Measurements from ENCODE around the gene SEZ6.

SEZ6 gene

DNA sequence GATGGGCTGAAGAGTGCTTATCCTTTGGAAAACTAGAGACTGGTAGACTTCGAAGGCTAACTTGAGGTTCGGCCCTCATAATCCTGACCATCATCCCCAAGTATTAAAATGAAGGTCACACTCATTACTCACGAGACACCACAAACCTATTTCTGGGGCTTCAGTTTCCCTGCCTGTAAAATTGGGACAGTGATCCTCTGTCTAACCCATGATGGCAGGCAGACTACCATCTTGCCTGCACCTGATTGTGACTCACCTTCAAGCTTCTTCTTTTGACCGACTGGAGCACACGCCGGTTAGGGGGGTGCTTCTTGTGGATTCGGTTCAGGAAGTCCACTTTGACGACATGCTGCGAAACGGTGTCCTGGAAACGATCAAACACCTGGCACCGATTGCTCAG lies 88.8 kb downstream of the SEZ6 start:
- H3K36me3 ChIP-seq (ENCODE audit: low read depth) = peaks cover 99% of the 10 kb centered on the region

GRCh38 chr17:28916302-28916934 lies 89.4 kb downstream of the SEZ6 start:
- Histone ChIP-seq H3K36me3 (ENCODE audit: low read depth) (peaks cover 99% of the 10 kb centered on the region), H3K27me3 (ENCODE audit: insufficient read depth, poor library complexity, severe bottlenecking) (no peaks in the 10 kb centered on the region), H3K9me3 (ENCODE audit: severe bottlenecking) (peaks cover 2% of the 10 kb centered on the region), H3K4me1 (ENCODE audit: insufficient read depth, poor library complexity, severe bottlenecking) (no peaks in the 10 kb centered on the region), H3K27ac (ENCODE audit: poor library complexity, severe bottlenecking) (no peak overlapping the region), H3K4me3 (ENCODE audit: severe bottlenecking) (no peak overlapping the region)
- DNase-seq (ENCODE audit: low spot score) (no peak), ATAC-seq (ENCODE audit: low read depth) (peak; percentile 58; the same call in 2 of the 3 replicates)
- TF ChIP-seq, protein P1, sequence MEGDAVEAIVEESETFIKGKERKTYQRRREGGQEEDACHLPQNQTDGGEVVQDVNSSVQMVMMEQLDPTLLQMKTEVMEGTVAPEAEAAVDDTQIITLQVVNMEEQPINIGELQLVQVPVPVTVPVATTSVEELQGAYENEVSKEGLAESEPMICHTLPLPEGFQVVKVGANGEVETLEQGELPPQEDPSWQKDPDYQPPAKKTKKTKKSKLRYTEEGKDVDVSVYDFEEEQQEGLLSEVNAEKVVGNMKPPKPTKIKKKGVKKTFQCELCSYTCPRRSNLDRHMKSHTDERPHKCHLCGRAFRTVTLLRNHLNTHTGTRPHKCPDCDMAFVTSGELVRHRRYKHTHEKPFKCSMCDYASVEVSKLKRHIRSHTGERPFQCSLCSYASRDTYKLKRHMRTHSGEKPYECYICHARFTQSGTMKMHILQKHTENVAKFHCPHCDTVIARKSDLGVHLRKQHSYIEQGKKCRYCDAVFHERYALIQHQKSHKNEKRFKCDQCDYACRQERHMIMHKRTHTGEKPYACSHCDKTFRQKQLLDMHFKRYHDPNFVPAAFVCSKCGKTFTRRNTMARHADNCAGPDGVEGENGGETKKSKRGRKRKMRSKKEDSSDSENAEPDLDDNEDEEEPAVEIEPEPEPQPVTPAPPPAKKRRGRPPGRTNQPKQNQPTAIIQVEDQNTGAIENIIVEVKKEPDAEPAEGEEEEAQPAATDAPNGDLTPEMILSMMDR (IDR thresholded peaks at IDR 0.05; ENCODE audit: poor library complexity, severe bottlenecking) = peak; percentile 78

More for the DNA sequence above, 88.8 kb downstream of the SEZ6 start:
- Histone ChIP-seq H3K9me3 (ENCODE audit: severe bottlenecking) (peaks cover 2% of the 10 kb centered on the region), H3K4me3 (ENCODE audit: severe bottlenecking) (no peak overlapping the region), H3K27ac (ENCODE audit: poor library complexity, severe bottlenecking) (no peak overlapping the region), H3K4me1 (ENCODE audit: insufficient read depth, poor library complexity, severe bottlenecking) (no peaks in the 10 kb centered on the region), H3K27me3 (ENCODE audit: insufficient read depth, poor library complexity, severe bottlenecking) (no peaks in the 10 kb centered on the region)
- ATAC-seq (ENCODE audit: low read depth) = no peak
- DNase-seq (ENCODE audit: low spot score) = no peak
- TF ChIP-seq, protein P1 (IDR thresholded peaks at IDR 0.05; ENCODE audit: poor library complexity, severe bottlenecking) = no peak

DNA sequence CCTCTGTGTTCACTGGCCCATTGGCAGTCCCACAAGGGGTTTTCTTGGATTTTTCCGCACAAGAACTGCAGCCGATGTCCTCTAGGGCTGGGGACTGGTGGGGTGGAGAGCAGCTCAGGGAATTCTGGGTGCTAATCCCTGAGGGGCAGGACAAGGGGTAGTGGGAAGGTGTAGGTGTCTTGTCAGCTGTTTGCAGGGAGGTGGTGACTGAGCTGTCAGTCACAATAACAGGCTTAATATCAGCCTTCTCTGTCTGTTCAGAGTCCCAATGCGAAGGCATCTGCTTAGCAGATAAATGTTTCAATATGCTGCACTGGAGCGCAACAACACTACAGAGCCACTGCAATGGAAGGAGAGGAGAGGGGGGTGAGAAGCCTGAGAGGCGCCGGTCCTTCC lies 92.9 kb downstream of the SEZ6 start:
- Histone ChIP-seq H3K36me3 (ENCODE audit: low read depth) (peaks cover 100% of the 10 kb centered on the region), H3K9me3 (ENCODE audit: severe bottlenecking) (peaks cover 2% of the 10 kb centered on the region), H3K4me3 (ENCODE audit: severe bottlenecking) (no peak overlapping the region), H3K27me3 (ENCODE audit: insufficient read depth, poor library complexity, severe bottlenecking) (no peaks in the 10 kb centered on the region), H3K27ac (ENCODE audit: poor library complexity, severe bottlenecking) (no peak overlapping the region), H3K4me1 (ENCODE audit: insufficient read depth, poor library complexity, severe bottlenecking) (no peaks in the 10 kb centered on the region)
- TF ChIP-seq, protein P1 (IDR thresholded peaks at IDR 0.05; ENCODE audit: poor library complexity, severe bottlenecking) = no peak
- DNase-seq (ENCODE audit: low spot score) (no peak), ATAC-seq (ENCODE audit: low read depth) (no peak)

- H3K36me3 ChIP-seq (ENCODE audit: low read depth) = peaks cover 97% of the 10 kb centered on the region
- no peaks in the 10 kb centered on the region for H3K4me1 ChIP-seq (ENCODE audit: insufficient read depth, poor library complexity, severe bottlenecking)
- no peak overlapping the region for H3K4me3 ChIP-seq (ENCODE audit: severe bottlenecking)
- TF ChIP-seq, protein P1 (IDR thresholded peaks at IDR 0.05; ENCODE audit: poor library complexity, severe bottlenecking) = peak; percentile 21
- ATAC-seq (ENCODE audit: low read depth) = no peak
- no peaks in the 10 kb centered on the region for H3K27me3 ChIP-seq (ENCODE audit: insufficient read depth, poor library complexity, severe bottlenecking)
- DNase-seq (ENCODE audit: low spot score) = no peak
- peaks cover 2% of the 10 kb centered on the region for H3K9me3 ChIP-seq (ENCODE audit: severe bottlenecking)
- no peak overlapping the region for H3K27ac ChIP-seq (ENCODE audit: poor library complexity, severe bottlenecking)
Measured at GRCh38 chr17:28912281-28912937, 93.4 kb downstream of the SEZ6 start.

All from RWPE2 (cell line).